MM.1S (cell line): ENCODE data around the gene SMIM35.

Source experiments
- CTCF ChIP-seq: fragments of 300-600 bp; sonication (generic); IDR thresholded peaks from 2 replicates; pipeline ENCODE4 v1.5.1; 2016; ENCODE audit warnings: antibody characterized with exemption, low read length, mixed read lengths
- EZH2 ChIP-seq: fragments of 300-600 bp; sonication (generic); optimal IDR thresholded peaks from 2 replicates; pipeline ENCODE3; 2017; ENCODE audit warnings: low read depth, mild to moderate bottlenecking, antibody characterized with exemption, low read length, mixed read lengths

DNA sequence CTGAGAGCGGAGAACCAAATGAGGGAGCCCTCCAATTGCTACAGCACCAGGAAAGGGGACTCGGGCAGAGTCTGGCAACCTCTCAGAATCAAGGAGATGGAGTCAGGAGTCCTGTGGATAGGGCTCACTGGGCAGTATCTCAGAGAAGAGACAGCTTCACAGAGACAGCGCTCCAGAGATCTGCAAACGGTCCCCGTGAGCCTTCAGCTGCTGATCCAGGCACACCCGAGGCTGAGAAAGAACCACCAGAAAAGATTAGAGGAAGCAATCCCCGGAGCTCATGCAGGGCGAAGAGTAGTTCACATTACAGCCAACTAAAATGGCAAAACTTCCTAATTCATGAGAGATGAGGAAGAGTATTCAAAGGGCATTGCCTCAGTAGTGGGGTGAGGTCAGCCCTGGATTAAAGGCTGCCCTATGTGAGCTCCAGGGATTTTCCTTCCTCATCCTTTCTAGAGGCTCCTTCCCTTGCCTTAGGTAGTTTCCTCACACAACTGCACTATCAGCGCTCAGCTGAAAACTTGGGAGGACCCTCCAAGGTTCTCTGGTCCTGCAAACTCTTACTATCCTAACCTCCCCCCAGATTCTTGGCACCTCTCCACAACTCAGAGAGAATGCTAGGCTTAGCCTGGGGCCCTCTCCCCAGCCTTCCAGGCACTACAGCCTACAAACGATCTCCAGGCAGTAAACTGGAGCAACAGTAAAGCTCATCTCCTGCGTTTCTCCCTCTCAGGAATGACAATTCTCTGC lies 42.1 kb upstream of the SMIM35 start:
- no peak for TF ChIP-seq CTCF
- TF ChIP-seq EZH2, result no peak
